Measurements from ENCODE around the gene CCDC102B. TPM values are rescaled to one million over a fixed set of nuclear protein-coding genes. Genes with fewer than 3 reads are reported as not detected.

CCDC102B gene
- total RNA-seq = 30.0 and 47.6 TPM in 2 replicates

DNA sequence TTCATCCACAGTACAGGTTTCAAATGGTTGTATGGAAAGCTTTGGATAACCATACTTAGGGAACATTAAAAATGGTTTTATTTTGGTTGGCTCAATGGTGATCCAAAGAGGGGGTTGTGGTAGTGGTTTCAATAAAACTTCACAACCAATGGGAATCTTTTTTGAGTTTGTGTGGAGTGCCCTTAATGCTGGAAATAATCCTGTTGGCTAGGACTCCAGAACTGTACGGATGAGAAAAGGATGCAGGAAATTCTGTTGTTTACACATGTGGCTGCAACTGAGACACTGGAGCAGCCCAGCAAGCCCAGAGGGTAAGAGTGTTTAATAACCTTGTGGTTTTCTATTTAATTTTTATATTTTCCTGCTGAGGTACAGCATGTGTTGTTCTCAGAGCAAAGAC is at the start of gene CCDC102B:
Gene CCDC102B (plus strand): TSS at position 210 of the 400 bp plus-strand sequence. CDS start 38,684 bp downstream, outside the sequence.

Other genes starting within 250 kb of the CCDC102B start
- 85.1 and 103 TPM in 2 replicates for gene TMX3, start 83.0 kb upstream of the CCDC102B start, total RNA-seq

All from aortic smooth muscle cell (primary cell).